GM18526 (cell line): ENCODE data around the gene SPG21.
A peak's percentile ranks its signal among the peaks of the same experiment; 100 is the strongest.

Source experiments
- POLR2A ChIP-seq: IDR thresholded peaks from 3 replicates; pipeline ENCODE4 v1.6.1; 2011; ENCODE audit not compliant: insufficient read length; ENCODE audit errors: extremely low read depth

SPG21 gene, protein sequence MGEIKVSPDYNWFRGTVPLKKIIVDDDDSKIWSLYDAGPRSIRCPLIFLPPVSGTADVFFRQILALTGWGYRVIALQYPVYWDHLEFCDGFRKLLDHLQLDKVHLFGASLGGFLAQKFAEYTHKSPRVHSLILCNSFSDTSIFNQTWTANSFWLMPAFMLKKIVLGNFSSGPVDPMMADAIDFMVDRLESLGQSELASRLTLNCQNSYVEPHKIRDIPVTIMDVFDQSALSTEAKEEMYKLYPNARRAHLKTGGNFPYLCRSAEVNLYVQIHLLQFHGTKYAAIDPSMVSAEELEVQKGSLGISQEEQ

DNA sequence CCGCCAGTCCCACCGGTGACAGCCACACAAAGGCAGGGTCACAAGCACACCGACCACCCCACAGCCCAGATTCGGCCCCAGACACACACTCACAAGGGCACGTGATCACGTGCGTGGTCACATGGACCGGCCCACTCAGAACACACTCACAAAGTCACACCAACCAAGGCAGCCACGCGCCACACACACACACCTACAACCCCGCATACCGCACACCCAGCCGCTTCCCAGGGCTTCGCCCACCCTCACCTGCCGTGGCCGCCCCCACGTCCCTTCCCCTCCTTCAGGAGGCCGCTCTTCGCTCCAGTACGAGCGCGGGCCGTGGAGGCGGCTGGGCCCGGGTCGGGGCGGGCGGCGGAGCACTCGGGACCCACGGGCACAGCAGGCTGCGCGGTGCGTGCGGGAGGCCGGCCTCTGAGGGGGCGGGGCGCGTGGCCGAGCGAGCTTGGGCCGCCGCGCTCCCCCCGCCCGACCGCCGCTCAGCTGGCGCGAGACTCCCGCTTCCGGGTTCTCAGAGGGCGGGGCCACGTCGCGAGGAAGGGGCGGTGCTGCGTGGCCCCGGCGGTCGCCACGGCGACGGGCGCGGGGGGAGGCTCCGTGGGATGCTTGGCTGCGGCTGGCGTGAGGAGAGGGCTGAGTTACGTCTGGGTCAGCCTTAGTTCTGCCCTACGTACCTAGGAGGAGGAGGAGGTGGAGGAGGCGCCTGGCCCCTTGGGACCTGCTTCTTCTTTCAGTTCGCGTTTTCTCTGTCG is at the start of gene SPG21:
SPG21 (minus strand) TSS at position 499 of the 752 bp plus-strand sequence. CDS start 6,345 bp downstream, outside the sequence.
- peak; percentile 47 for TF ChIP-seq POLR2A

DNA sequence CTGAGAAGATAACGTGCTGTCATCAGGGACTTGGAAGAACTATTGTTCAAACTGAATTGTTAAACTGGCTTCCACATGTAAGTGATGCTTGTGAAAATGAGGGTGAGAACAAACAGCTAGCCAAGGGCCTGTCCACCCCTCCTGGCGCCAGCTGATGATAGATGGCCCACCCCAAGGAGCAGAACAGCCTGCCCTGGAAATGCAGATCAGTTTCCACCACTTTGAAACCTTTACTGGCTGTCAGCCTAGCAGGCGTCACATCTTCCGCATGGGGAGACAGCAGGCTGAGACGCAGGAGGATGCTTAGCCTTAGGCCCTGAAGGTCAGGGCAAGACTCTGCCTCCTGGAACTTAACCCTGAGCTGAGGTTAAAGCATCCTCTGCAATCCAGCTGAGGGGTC is 49.1 kb upstream of the SPG21 start:
- no peak for TF ChIP-seq POLR2A

DNA sequence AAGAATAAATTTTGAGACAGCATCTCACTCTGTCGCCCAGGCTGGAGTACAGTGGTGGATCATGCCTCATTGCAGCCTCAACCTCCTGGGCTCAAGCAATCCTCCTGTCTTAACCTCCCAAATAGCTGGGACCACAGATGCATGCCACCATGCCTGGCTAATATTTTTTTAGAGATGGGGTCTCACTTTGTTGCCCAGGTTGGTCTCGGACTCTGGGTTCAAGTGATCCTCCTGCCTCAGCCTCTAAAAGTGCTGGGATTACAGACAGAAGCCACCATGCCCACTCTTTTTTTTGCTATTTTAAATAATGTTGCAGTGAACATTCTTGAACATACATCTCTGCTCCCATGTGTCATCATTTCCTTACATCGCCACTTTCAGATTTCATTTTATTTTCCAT is 48.7 kb upstream of the SPG21 start:
- TF ChIP-seq POLR2A = no peak

DNA sequence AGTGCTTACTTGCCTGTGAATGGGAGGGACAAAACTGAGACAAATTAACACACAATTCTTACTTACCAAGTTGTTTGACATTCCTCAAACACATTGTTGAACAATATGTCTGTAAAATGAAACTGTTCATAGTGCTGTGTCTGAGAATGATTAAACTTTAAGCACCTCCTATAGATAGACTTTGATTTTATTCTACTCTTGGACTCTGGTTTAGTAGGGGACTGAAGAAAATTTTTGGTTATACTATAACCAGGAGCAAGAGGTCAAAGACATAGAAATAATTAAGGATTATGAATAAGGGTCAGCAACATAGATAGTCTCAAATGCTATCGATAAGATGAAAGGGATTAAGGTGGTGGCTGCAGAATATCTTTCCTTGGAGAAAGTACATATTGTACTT is 47.6 kb upstream of the SPG21 start:
- TF ChIP-seq POLR2A = no peak

DNA sequence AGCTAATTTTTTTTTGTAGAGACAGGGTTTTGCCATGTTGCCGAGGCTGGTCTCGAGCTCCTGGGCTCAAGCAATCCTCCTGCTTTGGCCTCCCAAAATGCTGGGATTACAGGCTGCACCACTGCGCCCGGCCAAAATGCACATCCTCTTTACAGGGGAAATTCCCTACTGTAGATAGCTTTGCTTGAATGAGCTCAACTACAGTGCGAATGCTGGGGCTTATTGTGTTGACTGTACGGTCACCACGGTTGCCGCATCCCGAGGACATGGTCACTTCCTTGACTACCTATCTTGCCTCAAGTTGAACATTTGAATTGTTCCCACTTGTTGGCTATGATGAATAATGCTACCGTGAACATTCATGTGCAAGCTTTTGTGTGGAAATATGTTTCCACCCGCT is 45.0 kb upstream of the SPG21 start:
- TF ChIP-seq POLR2A = no peak

DNA sequence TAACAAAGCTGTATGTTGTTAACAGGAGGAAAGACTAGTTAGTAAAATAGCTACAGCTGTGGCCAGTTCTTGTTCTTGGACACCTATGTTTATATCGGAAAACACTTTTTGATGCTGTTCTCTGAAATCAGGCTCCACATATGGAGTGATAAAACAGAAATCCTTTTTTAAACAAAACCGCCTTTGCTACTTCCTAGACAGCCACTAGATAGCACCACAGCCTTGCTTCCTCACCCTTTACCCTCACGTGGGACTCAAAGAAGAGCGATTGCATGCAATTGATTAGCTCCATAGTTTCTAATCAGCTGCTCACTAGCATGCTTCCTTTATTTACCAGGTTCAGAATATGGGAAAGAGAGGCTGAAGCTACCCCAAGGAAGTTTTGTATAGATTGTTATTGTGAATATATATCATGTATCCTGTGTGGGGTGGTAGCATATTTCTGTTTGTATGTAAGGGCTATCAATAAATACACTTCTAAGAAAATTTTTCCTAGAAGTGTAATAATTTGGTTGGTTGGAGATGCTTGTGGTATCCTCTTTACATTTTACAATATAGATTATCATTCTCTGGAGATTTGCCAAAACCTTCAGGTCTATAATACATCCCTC is 44.0 kb upstream of the SPG21 start:
- no peak for TF ChIP-seq POLR2A

DNA sequence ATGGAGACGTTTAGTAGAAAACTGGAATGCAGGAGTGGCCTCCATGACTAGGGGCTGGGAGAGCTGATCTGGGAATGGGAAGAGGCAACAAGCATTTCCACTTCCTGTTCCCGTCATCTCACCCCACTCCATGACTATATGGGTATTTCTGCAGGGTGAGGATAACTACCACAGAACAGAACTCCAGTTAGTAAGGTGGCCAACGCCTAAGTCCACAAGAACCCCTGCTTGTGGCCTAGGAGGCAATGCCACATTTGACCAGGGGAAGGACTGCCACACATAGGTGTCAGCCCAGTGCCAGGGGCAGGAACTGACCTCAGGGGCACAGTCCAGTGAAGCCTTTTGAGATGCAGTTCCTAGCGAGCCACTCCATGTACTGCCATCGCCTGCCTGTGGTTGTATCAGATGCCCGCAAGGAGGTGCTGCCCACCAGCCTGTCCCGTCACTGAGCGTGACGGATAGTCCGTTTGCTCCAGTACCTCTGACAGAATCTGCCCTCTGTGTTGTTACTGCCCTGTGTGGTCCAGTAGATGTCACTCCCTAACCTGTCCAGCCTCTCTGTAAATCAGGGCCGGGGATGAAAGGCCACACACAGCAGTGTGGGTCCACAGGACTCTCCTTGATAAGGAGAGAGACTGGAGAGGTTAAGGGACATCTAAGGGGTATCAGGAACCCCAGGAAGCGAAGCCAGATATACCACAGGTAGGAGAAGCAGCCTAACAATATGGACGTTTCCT is 43.3 kb upstream of the SPG21 start:
- TF ChIP-seq POLR2A = no peak

DNA sequence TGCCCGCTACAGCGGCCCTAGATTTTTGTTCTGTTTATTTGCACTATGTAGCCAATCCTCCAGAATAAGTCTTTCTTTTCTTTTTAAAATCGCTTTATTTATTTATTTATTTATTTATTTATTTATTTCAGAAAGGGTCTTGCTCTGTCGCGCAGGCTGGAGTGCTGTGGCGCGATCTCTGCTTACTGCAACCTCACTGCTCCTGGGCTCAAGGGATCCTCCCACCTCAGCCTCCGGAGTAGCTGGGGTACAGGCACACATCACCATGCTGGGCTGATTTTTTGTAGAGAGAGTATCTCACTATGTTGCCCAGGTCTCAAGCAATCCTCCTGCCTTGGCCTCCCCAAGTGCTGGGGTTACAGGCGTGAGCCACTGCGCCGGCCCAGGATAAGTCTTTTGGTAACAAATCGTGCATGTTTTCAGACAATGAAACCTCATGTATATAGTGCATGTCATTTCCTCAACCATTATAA is 40.1 kb upstream of the SPG21 start:
- TF ChIP-seq POLR2A = no peak

DNA sequence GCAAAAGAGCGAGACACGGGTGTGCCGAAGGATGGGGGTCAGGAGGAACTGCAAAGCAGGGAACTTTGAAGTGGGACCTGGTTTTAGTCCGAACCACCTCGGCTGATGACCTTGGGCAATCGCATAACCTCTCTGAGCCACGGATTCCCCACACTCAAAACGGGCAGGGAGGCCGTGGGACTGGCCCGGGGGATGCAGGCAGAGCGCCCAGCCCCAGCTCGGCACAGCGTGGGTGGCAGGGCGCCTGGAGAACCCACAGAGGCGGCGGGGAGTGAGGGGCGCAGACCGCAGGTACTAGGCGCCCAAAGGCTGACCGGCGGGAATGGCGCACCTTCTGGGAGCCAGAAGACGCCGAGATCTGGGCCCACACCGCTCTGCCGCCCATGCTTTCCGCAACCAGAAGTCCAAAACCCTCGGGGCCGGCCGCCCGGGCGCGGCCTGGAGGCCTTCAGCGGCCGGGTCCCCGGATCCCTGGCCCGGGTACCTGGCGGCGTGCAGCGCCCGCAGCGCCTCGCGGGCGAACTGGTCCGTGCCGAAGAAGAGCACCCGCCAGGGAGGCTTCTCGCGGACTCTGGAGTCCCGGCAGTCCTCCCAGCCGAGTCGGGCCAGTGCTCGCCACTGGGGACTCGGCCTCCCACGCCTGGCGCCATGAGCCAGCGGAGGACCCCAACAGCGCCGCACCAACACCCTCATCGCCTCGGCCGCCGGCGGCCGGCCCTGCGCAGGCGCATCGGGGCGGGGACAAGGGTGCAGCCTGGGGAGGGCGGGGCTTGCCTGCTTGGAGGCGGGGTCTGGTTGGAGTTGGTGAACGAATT is 39.4 kb upstream of the SPG21 start, which contains the start of gene MTFMT:
MTFMT (minus strand) TSS at position 719 of the 815 bp plus-strand sequence; CDS start at position 693, 26 bp downstream.
- TF ChIP-seq POLR2A = peak; percentile 93

DNA sequence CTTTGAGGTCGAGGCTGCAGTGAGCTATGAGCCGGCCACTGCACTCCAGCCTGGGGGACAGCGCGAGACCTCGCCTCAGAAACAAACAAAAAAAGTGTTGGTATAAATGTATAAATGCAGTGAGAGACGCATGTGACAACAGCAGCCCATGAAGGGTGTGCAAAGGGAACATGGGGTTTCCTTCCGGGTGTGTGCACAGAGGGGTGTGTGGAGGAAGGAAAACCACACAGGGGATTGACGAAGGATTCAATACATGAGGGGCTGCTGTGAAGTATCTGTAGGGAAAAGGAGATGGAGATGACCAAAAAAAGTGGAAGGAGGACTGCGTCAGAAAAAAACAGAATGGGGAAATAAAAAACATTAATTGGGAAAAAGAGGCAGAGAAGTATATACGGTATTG is 38.6 kb upstream of the SPG21 start:
- TF ChIP-seq POLR2A = no peak

DNA sequence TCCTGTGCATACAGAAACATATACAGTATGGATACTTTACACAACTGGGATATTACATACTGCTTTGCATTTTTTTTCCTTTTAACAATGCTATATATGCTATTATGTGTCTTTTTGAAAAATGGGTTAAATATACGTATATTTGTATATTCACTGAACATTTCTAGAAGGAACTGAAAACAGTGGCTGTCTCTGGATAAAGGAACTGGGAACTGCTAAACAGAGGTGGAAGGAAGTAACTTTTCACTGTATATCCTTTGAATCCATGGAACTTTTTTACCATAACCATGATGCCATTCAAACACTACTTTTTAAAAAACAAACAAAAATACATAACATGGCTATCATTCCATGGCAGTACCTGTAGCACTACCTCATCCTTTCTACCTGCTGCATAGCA is 37.9 kb upstream of the SPG21 start:
- TF ChIP-seq POLR2A = no peak

DNA sequence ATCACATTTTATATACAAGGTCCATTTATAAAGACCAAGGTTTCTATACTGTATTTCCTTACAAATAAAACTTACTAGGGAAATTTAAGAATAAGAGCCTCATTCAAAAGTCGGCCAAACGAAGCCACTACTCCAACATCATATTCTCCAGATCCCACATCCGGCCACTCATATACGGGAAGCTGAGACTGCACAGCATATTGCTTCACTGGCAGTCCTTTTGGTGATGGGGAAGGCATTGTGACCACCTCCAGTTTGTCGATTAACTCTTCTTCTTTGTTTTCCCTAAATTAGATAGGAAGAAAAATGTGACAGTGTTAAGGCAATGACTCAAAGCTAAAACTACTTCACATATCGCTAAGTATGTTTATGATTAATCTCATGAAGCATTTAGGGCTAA is 37.0 kb upstream of the SPG21 start:
- TF ChIP-seq POLR2A = no peak

DNA sequence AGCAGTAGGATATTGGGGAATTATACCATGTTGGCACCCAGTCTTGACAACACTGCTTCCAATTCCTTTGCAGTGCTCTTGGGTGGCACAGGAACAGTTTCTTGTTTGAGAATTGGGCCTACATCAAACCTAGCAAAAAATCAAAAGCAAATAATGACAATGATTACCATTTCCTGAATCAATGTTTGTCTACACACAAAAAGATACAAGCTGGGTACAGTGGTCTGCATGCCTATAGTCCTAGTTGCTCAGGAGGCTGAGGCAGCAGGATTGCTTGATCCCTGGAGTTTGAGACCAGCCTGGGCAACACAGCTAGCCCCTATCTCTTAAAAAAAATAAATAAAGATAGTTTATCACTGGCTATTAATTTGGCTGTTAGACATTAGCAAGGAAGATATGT is 31.8 kb upstream of the SPG21 start:
- no peak for TF ChIP-seq POLR2A

DNA sequence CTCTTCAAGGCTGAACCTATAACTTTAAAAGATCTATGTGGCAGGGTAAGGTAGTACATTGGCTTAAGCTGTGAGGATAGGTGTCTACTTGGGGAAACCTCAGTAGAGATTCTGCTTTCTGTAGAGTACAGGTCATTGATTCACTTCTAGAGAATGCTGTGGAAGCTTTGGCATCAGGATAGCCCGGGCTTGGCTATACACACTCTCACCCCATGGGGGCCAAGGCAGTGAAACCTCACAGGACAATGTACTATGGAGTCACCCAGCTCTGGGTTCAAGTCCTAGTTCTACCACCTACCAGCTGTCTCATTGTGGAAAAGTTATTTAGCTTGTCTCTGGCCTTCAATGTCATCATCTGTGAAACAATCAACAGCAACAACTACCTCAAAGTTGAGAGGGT is 30.7 kb upstream of the SPG21 start:
- no peak for TF ChIP-seq POLR2A
